Activated CD4-positive, alpha-beta T cell treated with anti-CD3 and anti-CD28 coated beads, Interleukin-2, amount 50 U/mL, for 24 hours (primary cell): ENCODE measurements around the gene STK17A.
"Not testable (repeated sequence)": the region's sequence is repeated elsewhere in the genome, so short reads cannot be mapped to it uniquely, and the experiment has no call there.

Source experiments
- DNase-seq, 2 donors: peaks; one replicate each; pipeline ENCODE4 v3.0.0-alpha.2; 2020; ENCODE audit warnings: low read depth in 1 of 2, low spot score in 1 of 2

The STK17A gene

DNA sequence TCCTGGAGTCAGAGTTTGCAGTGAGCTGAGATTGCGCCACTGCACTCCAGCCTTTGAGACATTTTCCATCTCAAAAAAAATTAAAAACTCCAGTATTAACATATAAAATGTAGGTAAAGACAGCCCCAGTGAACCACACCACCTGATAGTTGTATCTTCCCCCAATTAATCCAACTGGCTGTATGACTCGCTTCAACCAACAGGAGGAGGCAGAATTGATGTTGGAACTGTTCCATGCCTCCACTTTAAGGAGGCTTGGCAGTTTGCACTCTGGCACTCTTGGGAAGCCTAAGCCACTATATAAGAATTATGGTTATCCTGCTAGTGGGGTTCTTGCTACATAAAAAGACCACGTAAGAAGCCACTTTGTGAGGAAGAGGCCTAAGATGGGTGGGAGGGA is 72.7 kb downstream of the STK17A start:
- no peak for DNase-seq

DNA sequence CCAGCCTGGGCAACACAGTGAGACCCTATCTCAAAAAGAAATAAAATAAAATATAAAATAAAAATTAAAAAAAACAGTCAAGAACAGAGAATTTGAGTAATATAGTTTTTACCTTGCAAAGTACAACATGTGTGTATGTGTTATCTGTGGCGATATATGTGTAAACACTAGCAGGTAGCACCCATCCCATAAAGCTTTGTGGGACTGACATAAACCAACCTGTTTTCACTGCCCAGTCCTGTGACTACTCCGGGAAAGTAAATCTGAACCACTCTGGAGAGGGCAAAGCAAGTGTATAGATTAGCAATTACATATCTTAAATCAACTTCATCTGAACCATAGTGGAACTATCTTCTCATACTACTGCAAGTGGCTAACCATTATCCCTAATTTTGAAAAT is 74.1 kb downstream of the STK17A start:
- no peak for DNase-seq

DNA sequence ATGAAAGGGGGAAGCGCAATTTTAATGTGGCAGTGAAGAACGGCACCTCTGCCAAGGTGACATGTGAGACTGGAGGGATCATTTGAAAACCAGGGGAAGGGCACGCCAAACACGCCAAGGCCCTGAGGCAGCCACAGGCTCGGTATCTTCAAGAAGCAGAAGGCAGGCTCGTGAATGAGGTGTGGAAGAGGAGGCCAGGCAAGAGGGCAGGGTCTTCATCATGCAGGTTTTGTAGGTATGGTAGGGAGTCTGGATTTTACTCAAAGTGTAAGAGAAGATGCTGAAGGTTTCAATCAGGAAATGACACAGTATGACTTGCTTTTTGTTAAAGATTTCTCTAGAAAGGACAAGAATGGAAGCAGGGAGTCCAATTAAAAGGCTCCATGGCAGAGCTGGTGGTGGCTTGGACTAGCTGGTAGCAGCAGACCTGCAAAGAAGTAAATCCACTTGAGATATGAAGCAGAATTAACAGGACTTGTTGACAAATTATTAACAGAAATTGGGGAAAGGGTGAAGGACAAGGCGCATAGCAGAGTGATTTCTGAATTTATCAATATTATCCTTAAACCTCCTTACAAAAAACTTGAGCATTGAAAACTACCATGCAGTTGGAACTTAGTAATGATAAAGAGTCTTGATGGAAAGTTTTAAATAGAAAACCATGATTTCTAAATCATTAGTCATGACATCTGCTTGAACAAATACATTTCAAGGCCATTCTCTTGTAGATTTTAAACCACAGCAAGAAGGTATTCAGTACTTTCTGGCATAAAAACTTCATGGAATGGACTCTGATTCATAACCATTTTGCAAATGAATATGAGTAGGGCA is 76.0 kb downstream of the STK17A start:
- no peak for DNase-seq

DNA sequence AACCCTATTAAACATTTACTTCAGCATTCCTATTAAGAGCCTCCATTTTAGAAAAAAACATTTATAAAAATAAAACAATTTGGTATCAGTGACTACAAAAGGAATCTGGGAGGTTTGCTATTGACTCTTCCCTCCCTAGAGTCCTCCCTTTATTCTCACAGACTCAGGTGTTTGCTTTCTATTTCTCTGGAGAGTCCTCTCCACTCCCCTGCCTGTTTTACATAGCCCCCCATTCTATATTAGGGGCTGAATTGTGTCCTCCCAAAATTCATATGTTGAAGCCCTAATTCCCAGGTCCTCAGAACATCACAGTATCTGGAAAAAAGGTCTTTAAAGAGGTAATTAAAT is 76.6 kb downstream of the STK17A start:
- DNase-seq: no peak

DNA sequence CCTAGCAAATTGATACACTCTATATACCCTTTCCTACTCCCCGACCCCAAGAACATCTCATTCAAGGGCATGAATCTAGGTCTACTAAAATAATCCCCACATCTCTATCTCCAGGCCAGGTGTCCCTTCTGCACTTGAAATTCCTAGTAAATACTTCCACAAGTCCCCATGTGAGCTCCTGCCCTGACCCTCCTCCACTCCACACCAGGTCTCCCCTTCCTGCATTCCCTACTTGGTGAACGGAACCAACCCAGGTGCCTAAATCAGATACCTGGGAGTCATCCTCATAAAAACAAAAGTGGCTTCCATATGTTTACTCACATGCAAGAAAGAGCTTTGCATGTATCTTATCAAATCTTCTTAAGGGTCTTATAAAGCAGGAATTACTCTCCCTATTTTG is 77.2 kb downstream of the STK17A start:
- DNase-seq: no peak

DNA sequence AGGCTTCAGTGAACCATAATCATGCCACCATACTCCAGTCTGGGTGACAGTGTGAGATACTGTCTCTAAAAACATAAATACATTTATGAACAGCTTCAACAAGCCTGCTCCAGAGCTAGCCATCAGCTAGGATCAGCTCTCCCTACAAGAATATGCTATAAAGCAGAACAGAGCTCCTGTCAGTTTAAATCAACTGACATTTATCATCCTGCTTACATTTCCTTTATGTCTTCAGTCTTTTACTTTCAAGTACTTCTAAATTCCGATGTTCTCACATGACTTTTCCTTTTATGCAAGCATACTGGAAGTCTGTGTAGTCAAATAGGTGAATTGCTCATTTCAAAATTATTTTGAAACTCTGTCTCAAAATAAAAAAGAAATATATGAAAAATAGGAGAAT is 81.8 kb downstream of the STK17A start:
- DNase-seq: no peak

DNA sequence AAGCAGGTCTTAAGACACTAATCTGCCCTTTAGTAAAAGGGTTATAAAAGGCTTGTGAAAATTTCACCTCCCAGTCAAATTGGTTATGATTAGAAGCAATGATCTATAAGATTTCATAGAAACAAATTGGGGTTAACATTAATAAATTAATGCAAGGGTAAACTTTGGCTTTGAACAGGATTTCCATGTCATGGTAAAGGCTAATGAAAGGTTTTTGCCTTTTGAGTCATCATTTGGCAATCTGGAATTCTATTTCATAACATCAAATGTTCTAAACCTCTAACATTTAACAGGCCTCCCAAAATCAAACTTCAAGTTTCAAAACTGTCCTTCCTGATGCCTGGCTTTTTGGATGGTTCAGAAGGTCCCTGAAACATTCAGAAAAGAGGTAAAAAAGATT is 84.0 kb downstream of the STK17A start:
- no peak for DNase-seq

DNA sequence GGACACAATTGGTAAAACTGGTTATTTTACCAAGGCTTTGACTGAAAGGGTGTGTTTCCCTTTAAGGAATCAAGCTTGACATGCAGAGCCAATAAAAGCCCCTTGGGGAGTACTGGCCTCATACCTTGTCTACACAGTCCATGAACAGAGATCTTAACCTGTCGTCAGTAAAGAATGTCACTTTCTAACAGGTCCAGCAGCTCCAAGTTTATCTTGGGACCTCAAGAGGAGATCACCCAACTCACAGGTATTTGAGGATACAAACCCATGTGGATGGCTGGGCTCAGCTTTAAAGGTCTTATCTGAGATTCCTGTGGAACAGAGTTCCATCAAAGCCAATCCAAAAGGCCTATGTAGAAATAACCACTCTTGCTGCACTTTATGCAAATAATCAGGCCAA is 85.1 kb downstream of the STK17A start:
- DNase-seq: no peak

DNA sequence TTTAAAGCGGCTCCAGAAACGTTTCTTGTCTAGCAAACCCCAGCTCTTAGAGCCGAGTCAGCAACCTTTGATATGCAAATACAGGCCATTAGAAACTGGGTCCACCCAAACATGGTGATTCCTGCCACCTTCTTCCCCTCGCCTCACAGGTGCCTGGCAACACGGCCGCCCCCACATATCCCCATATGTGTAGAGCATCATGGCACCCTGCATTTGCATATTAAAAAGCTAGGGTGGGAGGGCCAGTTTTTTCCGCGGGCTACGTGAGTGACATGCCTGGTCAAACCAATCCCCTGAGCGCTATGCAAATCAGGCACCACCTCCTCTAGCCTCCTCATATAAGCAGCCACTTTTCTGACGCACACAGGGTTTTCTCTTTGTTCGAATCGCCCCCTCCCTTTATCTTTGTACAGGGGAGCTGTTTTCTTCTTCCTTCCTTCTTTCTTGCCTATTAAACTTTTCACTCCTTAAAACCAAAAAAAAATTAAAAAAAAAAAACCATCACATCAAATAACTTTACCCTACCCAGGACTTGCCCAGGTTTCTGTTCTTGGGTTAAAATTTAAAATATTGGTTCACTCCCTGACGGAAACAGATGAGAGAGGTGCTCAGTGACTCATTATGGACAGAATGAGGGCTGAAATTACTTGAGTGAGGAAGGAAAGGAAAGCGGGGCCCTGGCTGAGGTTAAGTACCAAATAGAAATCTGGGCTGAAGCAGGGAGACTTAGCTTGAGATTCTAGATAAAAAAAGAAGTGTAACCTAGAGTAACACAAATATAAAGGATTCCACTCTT is 86.6 kb downstream of the STK17A start:
- peak; percentile 45 to 76 for DNase-seq

DNA sequence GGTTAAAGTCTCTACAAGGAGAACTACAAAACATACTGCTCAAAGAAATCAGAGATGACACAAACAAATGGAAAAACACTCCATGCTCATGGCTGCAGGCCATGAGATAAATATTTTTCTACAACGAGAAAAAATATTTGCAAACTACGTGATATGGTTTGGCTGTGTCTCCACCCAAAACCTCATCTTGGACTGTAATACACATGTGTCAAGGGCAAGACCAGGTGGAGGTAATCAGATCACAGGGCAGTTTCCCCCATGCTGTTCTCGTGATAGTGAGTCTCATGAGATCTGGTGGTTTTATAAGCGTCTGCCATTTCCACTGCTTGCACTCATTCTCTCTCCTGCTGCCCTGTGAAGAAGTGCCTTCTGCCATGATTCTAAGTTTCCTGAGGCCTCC is 88.6 kb downstream of the STK17A start:
- no peak for DNase-seq

DNA sequence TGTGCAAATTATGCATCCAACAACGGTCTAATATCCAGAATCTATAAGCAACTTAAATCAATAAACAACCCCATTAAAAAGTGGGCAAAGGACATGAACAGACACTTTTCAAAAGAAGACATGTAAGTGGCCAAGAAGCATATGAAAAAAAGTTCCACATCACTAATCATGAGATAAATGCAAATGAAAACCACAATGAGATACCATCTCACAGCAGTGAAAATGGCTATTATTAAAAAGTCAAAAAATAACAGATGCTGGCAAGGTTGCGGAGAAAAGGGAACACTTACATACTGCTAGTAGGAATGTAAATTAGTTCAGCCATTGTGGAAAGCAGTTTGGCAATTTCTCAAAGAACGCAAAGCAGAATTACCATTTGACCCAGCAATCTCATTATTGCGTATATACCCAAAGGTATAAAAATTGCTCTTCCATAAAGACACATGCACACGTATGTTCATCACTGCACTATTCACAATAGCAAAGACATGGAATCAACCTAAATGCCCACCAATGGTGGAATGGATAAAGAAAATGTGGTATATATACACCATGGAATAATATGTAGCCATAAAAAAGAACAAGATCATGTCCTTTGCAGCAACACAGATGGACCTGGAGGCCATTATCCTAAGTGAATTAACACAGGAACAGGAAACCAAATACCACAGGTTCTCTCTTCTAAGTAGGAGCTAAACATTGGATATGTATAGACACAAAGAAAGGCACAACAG is 90.5 kb downstream of the STK17A start:
- DNase-seq: not testable (repeated sequence)

DNA sequence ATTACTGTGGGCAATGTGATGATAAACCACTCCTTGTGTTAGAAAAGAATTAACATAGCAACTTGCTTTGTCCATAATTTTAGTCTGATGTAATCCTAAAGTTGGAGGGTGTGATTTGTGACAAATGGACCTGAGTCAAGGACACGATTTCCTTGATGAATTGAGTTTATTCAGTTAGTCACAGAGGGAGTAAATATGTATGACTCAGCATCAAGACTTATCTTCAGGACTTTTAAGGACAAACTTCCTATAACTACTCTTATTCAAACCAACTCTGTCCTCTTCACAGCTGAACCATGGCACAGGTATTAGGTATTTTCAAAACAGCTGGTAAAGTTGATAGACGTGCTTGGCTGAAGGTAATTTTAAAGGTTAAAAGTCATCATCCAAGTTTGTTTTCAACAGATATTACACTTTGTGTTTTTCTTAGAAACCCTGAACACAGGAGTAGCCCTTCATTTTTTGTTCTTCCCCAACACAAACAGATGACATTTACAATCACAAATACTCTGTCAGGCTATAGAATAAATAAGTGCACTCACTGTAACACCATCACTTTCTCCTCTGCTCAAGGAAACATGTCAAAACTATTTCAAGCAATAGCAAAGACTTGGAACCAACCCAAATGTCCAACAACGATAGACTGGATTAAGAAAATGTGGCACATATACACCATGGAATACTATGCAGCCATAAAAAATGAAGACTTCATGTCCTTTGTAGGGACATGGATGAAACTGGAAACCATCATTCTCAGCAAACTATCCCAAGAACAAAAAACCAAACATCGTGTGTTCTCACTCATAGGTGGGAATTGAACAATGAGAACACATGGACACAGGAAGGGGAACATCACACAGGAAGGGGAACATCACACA is 91.9 kb downstream of the STK17A start:
- DNase-seq: no peak
